T-helper 1 cell treated with Interleukin-12 subunit alpha and Interleukin-12 subunit beta and Interleukin-4 antibody, amounts not matched to agents 30 μg/mL and 1 μg/mL, for 36 hours (primary cell): ENCODE data around the gene C1QL1.
A peak's percentile ranks its signal among the peaks of the same experiment; 100 is the strongest.

Source experiments
- H3K27ac Mint-ChIP-seq: one replicate; pipeline ENCODE4 v1.8.0; 2021; ENCODE audit warnings: mild to moderate bottlenecking, mixed read lengths
- H3K27me3 Mint-ChIP-seq: one replicate; pipeline ENCODE4 v1.8.0; 2021; ENCODE audit warnings: low read depth, mixed read lengths
- H3K36me3 Mint-ChIP-seq: one replicate; pipeline ENCODE4 v1.8.0; 2021; ENCODE audit warnings: low read depth, mixed read lengths
- H3K4me1 Mint-ChIP-seq: one replicate; pipeline ENCODE4 v1.8.0; 2021; ENCODE audit warnings: low read depth, mixed read lengths
- H3K4me3 Mint-ChIP-seq: one replicate; pipeline ENCODE4 v1.8.0; 2021; ENCODE audit warnings: mild to moderate bottlenecking, moderate library complexity, mixed read lengths
- H3K9me3 Mint-ChIP-seq: one replicate; pipeline ENCODE4 v1.8.0; 2021; ENCODE audit warnings: mixed read lengths

Gene C1QL1

DNA sequence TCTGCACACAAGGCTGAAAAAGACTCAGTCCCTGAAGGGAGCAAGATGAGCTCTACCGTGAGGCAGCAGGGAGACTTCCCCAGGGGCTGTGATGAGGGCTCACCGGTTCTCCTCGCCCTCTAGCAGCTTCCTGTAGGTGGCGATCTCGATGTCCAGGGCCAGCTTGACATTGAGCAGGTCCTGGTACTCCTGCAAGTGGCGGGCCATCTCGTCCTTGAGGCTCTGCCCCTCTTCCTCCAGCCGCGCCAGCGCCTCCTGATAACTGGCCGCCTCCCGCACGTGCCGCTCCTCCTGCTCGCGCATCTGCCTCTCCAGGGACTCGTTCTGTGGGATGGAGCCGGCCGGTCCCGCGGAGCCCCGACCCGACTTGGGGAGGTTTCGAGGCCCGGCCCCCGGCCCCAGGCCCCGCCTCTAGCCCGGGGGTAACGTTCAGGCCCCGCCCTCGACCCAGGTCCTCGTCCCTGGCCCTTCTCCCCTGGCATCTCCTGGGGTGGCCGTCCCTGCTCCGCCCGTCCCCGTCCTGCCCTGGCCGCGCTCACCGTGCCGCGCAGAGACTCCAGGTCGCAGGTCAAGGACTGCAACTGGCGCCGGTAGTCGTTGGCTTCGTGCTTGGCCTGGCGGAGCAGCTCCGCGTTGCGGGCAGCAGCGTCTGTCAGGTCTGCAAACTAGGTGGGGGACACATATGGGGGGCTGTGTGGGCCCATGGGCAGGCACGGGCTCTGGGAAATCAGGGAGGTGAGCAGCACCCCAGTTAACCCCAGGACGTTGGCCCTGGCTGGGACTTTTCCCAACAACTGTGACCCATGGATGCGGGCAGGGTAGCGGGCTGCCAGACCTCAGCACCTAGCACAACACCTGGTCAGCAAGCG, 56.7 kb downstream of the C1QL1 start:
- Mint-ChIP-seq H3K4me1 (peaks cover 7% of the 10 kb centered on the region), H3K9me3 (no peaks in the 10 kb centered on the region), H3K27ac (no peak overlapping the region), H3K27me3 (peaks cover 36% of the 10 kb centered on the region), H3K4me3 (peak overlapping the region; percentile 25), H3K36me3 (no peaks in the 10 kb centered on the region)

DNA sequence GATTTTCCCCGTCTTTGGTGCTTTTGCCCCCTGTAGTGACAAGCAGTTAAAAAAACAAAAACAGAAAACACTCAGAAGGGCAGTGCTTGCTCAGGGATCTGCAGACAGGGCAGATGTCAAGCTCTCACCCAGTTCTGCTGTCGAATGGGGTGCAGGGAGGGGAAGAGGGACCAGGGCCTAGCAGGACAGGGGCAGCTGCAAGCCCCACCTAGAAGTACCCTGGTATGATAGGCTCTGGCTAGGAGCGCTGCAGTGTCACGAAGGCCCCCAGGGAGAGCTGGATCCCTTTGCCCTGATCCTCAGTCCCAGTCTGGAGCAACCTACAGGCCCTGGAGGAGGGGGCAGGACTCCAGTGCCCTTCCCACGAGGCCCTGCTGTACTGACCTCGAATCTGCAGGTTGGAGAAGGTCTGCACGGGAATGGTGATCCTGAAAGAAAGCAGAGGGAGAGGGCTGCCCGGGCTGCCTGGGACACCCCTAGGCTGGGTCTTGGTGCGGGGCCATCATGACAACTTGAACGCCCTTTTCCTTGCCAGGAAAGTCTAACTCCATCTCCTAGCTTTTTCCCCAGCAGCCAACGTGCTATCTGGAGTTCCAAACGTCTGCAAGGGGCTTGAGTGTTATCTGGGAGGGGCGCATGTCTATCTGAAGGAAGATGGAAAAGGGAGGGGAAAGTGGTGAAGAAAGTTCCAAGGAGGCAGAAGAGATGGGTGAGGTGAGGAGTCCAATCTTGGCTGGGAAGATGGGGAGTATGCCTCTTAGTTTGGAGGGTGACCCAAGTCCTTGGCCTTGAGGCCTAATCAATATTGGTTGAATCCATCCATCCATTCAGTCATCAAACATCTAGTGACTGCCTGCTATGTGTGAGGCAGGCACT, 57.6 kb downstream of the C1QL1 start:
- H3K4me1 Mint-ChIP-seq: peaks cover 7% of the 10 kb centered on the region
- no peaks in the 10 kb centered on the region for H3K9me3 Mint-ChIP-seq
- H3K36me3 Mint-ChIP-seq: no peaks in the 10 kb centered on the region
- H3K27ac Mint-ChIP-seq: no peak overlapping the region
- H3K27me3 Mint-ChIP-seq: peaks cover 36% of the 10 kb centered on the region
- H3K4me3 Mint-ChIP-seq: peak overlapping the region; percentile 25
